GM12801 (cell line): ENCODE measurements around the gene SMIM44.

Source experiments
- TF ChIP-seq, protein P1 (sequence below): IDR thresholded peaks from one replicate; pipeline ENCODE4 v1.5.1; 2011; ENCODE audit warnings: control low read depth; ENCODE audit not compliant: insufficient read length; ENCODE audit errors: extremely low read depth

SMIM44 gene

DNA sequence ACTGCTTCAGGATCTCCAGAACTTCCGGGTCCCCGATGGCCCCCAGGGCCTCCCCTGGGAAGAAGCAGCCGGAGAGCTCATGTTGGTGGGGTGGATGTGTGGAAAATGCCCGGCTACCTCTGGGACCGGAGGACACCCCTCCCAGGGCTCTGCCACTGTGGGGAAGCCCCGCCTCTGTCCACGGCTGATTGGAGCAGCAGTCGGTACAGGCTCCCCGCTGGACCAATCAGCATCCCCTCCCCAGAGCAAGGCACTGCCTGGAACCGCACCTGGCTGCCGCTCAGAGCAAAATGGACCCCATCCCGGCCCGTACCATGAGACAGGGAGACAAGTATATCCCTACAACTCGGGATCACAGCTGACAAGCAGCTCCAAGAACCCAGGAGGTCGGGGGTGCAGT, 10.8 kb upstream of the SMIM44 start:
- TF ChIP-seq, protein P1, sequence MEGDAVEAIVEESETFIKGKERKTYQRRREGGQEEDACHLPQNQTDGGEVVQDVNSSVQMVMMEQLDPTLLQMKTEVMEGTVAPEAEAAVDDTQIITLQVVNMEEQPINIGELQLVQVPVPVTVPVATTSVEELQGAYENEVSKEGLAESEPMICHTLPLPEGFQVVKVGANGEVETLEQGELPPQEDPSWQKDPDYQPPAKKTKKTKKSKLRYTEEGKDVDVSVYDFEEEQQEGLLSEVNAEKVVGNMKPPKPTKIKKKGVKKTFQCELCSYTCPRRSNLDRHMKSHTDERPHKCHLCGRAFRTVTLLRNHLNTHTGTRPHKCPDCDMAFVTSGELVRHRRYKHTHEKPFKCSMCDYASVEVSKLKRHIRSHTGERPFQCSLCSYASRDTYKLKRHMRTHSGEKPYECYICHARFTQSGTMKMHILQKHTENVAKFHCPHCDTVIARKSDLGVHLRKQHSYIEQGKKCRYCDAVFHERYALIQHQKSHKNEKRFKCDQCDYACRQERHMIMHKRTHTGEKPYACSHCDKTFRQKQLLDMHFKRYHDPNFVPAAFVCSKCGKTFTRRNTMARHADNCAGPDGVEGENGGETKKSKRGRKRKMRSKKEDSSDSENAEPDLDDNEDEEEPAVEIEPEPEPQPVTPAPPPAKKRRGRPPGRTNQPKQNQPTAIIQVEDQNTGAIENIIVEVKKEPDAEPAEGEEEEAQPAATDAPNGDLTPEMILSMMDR, result no peak

DNA sequence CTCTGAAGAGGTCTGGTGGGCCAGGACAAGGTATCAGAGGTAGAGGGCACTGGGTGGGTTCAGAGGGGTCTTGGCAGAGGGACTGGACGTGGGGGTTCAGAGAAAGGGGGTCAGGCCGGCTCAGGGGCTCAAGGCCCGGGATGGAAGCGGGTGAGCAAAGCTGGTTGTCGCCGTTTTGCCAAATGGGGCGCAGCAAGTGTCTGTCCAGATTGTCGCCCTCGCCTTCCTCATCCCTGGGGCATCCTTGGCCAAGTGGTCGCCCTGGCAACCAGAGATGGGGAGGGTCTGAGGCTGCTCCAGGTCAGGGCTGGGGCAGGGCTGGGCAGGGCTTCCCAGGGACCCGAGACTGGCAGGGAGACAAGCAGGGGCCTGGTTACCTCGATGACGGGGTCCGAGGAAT, 10.4 kb upstream of the SMIM44 start:
- TF ChIP-seq, protein P1, result no peak

DNA sequence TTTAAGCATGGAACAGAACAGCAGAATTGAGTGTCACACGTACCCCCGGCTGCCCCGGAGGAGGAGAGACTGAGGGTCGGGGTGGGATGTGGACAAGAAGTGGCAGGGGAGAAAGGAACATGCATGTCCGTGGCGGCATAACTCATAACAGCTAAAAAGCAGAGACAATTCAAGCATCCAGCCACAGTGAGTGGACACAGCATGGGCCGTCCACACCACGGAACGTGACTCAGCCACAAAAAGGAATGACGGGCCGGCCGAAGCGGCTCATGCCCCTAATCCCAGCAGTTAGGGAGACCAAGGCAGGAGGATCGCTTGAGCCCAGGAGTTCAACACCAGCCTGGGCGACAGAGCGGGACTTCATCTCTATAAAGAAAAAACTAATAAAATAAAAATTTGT, 9.7 kb upstream of the SMIM44 start:
- TF ChIP-seq, protein P1, result no peak

DNA sequence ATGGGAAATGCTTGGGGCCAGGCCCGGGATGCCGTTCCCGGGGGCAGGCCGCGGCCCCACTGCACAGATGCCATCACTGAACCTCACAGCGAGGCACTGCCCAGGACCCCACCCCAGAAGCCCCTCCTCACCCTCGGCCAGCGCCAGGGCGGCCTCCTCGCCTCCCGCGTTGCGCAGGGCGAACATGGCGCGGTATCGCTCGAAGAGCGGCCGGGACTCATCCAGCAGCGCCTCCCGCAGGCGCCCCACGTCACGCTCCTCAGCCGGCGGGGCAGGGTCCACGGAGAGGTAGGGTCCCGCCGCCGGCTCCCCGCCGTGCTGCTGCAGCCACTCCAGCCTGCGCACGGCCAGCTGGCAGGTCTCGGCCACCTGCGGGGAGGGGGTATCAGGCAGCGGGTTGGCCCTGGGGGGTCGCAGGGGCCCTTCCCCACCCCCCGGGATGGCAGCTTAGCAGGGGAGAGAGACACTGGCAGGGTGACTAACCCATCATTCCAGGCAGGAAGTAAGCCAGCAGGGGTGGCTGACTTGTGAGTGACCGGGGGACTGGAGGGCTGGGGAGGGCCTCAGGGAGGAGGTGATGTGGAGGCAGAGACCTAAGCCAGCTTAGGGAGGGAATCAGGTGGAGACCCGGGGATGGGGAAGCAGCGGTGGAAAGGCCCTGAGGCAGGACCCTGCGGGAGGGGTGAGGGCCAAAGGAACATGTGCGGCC, 9.0 kb upstream of the SMIM44 start:
- TF ChIP-seq, protein P1, result no peak

DNA sequence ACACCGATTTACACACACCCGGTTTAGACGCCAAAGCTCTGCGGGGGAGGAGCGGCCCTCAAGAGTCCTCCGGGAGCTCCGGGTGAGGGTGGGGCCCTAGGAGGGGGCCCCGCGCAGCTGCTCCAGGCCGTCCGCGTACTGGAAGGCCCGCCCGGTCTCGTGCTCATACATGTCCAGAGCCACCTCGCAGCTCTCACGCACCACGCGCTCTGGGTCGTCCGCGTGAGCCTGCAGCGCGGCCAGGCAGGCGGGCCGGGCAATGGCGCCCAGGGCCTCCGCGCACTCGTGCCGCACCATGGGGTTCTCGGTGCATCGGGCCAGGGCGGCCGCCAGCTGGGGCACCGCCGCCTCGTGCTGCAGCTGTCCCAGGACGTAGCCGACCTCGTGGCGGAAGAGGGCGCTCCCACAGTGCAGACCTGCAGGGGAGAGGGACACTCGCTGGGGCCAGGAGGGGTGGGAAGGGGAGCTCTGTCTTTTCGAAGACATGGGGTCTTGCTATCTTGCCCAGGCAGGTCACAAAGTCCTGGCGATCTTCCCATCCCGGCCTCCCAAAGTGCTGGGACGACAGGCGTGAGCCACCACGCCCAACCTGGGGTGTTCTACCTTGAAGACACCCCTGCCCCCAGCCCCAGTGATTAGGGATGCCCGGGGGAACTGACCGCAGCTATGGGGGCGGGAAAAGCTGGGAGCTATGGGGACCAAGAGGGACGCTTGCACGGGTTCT, 8.3 kb upstream of the SMIM44 start:
- TF ChIP-seq, protein P1, result no peak

DNA sequence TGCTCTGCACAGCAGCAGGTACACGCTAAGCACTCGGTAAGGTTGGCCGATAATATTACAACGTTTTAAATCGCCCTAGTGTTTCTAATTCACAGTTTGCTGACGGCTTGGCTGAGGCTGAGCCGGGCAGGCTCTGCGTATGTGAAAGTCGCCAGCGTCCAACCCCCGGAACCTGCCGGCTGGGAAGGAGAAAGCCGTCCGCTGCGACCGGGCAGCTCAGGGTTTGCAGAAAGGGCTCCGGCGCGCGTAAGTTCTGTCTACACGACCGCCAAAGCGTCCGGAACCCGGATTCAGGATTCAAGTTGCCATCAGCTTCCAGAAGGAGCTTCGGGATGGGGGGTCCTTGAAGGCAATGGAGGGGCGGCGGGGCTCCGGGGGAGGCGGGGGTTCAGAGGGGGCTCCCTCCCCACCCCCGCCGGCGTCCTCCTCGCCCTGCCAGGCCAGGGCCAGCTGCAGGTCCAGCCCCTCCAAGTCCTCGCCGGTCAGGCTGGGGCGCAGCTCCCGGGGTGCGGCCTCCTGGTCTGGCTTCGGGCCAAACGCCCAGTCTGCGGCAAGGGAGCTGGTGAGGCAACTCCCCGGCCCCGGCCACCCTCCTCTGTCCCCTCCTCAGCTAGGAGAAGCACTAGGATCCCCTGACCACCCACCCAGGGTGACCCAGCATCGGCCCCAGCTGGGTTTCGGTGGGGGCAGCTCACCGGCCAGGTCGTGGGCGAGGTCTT, 575 bp downstream of the SMIM44 start:
- TF ChIP-seq, protein P1, result no peak
